HUES48 (cell line): ENCODE results near the gene KAZALD1.

ENCODE experiments used
- H3K27ac ChIP-seq: one replicate; pipeline ENCODE4 v1.7.0; 2013; ENCODE audit warnings: low read depth, low read length, inconsistent platforms
- H3K27me3 ChIP-seq: 2 replicates; pipeline ENCODE4 v1.6.1; 2013; ENCODE audit warnings: mild to moderate bottlenecking, low read length; ENCODE audit not compliant: control insufficient read depth, insufficient read depth
- H3K36me3 ChIP-seq: 2 replicates; pipeline ENCODE4 v1.6.1; 2013; ENCODE audit warnings: low read length; ENCODE audit not compliant: control insufficient read depth, insufficient read depth
- H3K4me1 ChIP-seq: 2 replicates; pipeline ENCODE4 v1.6.1; 2013; ENCODE audit warnings: mild to moderate bottlenecking, low read length; ENCODE audit not compliant: control insufficient read depth, insufficient read depth
- H3K4me3 ChIP-seq: 2 replicates; pipeline ENCODE4 v1.5.1; 2013; ENCODE audit warnings: mild to moderate bottlenecking, low read depth, low read length
- H3K9ac ChIP-seq: 2 replicates; pipeline ENCODE4 v1.6.1; 2013; ENCODE audit warnings: mild to moderate bottlenecking, low read depth, low read length, moderate library complexity
- H3K9me3 ChIP-seq: 2 replicates; pipeline ENCODE4 v1.6.1; 2013; ENCODE audit warnings: low read length; ENCODE audit not compliant: control insufficient read depth, insufficient read depth

The KAZALD1 gene

DNA sequence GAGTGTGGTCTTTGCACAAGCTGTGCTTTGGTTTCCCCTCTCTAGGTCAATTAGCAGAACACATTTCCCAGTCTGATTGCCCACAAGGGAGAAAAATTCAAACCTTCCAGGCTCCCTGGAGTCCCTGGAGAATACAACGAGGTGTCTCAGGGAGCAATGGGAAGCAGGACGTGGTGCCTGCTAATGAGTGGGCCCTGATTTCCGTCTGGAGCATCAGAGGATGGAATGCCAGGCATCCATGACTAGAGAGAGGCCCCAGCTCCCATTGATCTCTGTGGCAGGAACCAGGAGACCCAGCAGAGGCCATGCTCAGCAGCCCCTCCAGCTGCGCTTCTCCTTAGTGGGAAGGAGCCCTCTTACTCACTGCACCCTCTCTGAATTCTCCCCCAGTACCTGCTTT is 36.1 kb downstream of the KAZALD1 start:
- Histone ChIP-seq H3K4me1 (peaks cover 2% of the 10 kb centered on the region; the same call in 1 of the 2 replicates), H3K27ac (no peak overlapping the region), H3K9ac (no peak overlapping the region), H3K9me3 (no peaks in the 10 kb centered on the region), H3K4me3 (no peak overlapping the region), H3K27me3 (peaks cover 40% of the 10 kb centered on the region), H3K36me3 (no peaks in the 10 kb centered on the region)

DNA sequence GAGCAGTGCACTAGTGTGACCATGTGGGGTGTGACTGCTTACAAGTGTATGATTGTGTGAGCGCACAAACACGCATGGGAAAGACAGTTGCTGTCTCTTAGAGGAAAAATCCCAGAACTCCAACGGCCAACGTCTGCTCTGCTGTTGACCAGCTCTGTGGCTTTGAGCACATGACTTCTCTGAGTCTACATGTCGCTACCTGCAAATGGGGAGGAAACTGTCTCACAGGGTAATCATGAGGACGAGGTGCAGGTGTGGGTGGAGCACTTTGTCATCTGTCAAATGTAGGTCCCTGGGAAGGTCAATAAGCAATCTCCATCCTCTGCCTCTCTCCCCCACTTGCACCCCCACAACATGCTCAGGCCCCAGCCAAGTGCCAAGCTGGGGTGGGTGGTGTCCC is 38.1 kb downstream of the KAZALD1 start:
- no peak overlapping the region for H3K4me3 ChIP-seq
- no peak overlapping the region for H3K9ac ChIP-seq
- peaks cover 42% of the 10 kb centered on the region for H3K27me3 ChIP-seq
- H3K27ac ChIP-seq, result no peak overlapping the region
- H3K36me3 ChIP-seq, result no peaks in the 10 kb centered on the region
- H3K9me3 ChIP-seq, result no peaks in the 10 kb centered on the region
- H3K4me1 ChIP-seq, result 0 out of 2 replicates have a peak, but pooled peaks cover 2% of the 10 kb centered on the region

DNA sequence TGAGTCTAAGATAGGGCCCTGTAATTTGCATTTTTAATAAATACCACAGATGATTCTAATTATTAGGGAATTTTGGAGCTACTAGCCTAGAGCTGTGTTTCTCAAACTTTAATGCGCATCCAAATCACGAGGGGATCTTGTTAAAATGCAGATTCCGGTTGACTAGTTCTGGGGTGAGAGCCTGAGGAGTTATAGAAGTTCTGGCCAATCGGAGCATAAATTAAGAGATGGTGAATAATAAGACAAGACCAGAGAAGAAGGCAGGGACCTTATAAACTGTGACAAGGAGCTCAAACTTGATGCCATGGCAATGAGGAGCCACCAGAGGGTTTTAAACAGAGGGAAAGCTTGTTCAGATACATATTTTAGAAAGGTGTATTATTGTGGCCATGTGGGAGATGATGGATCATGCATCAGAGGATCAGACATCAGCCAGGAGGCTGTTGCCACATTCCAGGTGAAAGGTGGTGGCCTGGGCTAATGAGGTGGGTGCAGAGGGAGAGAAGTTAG is 39.6 kb downstream of the KAZALD1 start:
- Histone ChIP-seq H3K4me1 (no peaks in the 10 kb centered on the region), H3K4me3 (no peak overlapping the region), H3K36me3 (no peaks in the 10 kb centered on the region), H3K9me3 (no peaks in the 10 kb centered on the region), H3K27ac (no peak overlapping the region), H3K9ac (no peak overlapping the region), H3K27me3 (peaks cover 35% of the 10 kb centered on the region)

DNA sequence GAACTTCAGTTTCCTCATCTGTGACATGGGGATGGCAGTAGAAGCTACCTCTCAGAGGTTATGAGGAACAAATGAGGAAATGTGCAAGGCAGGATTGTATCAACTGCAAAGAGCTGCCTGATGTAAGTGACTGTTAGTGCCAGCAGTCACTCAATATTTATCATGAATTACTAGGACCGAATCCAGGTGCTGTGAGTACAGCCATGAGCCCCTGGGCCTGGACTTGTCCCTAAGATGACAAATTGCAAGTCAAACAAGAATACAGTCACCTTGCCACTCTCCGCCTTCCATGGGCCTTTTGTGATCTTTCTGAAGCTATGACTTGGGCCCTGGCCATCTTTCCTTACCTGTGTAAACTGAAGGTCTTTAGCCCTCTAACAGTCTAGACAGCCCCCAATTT is 41.6 kb downstream of the KAZALD1 start:
- H3K9me3 ChIP-seq, result no peaks in the 10 kb centered on the region

DNA sequence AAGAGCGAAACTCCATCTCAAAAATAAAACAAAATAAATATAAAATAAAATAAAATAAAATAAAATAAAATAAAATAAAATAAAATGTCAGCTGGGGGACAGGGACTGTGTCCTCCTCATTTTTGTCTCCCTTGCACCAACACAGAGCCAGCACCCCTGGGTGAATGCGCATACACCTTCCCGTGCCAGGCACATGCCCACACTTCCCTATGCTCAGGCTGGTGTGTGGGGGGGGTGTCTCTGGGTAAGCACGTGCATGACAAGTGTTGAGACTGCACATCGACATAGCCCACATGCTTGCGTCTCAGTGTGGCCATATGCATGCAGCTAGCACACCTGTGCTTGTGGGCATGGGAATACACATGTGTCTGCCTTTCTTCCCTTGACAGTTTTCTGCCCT is 44.6 kb downstream of the KAZALD1 start:
- no peak overlapping the region for H3K4me3 ChIP-seq
- H3K27ac ChIP-seq, result no peak overlapping the region
- H3K9me3 ChIP-seq, result no peaks in the 10 kb centered on the region
- H3K4me1 ChIP-seq, result no peaks in the 10 kb centered on the region
- peaks cover 14% of the 10 kb centered on the region for H3K27me3 ChIP-seq
- H3K9ac ChIP-seq, result no peak overlapping the region
- H3K36me3 ChIP-seq, result no peaks in the 10 kb centered on the region

More for the DNA sequence above, 41.6 kb downstream of the KAZALD1 start:
- Histone ChIP-seq H3K36me3 (no peaks in the 10 kb centered on the region), H3K4me1 (no peaks in the 10 kb centered on the region), H3K27ac (no peak overlapping the region), H3K27me3 (peaks cover 29% of the 10 kb centered on the region), H3K4me3 (no peak overlapping the region), H3K9ac (no peak overlapping the region)

DNA sequence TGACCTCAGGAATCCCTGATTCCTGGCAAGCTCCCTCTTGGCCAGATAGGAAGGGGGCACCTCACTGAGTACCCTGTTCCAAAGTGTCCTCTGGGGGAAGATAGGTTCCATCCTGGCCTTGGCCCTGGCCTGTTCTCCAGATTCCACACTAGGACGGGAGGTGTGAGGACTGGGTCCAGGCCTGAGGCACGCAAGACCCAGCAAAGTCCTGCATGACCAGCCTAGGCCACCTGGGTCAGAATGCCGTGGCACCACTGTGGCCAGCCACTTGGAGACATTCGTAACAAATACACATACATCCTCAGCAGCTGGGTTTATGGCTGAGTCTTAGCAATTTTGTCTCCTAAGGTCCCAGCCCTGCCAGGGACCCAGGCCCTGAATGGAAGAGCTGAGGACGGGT is 46.0 kb downstream of the KAZALD1 start:
- H3K9ac ChIP-seq, result no peak overlapping the region
- no peaks in the 10 kb centered on the region for H3K4me1 ChIP-seq
- H3K27me3 ChIP-seq, result peaks cover 14% of the 10 kb centered on the region
- no peak overlapping the region for H3K4me3 ChIP-seq
- no peaks in the 10 kb centered on the region for H3K36me3 ChIP-seq
- no peak overlapping the region for H3K27ac ChIP-seq
- no peaks in the 10 kb centered on the region for H3K9me3 ChIP-seq

DNA sequence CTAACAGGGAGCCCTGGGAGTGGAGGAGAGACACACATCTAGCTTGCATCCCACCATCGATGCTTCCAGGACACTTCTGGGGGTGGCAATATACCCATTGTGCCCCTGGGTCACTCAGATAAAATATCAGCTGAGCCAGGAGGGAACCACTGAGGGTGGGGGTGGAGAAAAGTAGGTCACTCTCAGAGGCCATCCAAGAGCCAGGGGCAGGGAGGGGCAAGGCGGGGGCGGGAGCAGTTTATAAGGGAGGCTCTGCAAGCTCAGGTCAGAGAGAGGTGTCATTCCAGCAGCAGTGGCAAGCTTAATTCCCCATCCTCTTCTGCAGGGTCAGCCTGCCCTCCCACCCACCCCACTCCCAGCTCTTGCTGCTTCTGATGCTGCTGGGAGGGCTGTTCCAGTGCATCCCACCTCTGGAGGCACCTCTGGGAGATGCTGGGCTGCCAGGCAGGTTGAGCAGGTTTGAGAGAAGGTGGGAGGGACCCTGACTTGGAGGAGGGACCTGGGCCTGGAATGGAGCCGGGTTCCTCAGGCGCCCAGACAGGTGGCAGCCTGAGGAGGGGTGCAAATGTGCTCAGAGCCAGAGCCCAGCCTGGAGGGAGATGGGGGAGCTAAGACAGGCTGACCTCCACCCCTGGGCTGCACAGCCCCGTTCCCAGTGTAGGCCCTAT is 49.2 kb downstream of the KAZALD1 start:
- no peaks in the 10 kb centered on the region for H3K4me1 ChIP-seq
- no peak overlapping the region for H3K27ac ChIP-seq
- no peaks in the 10 kb centered on the region for H3K9me3 ChIP-seq
- peaks cover 21% of the 10 kb centered on the region for H3K27me3 ChIP-seq
- H3K36me3 ChIP-seq, result no peaks in the 10 kb centered on the region
- no peak overlapping the region for H3K9ac ChIP-seq
- no peak overlapping the region for H3K4me3 ChIP-seq

DNA sequence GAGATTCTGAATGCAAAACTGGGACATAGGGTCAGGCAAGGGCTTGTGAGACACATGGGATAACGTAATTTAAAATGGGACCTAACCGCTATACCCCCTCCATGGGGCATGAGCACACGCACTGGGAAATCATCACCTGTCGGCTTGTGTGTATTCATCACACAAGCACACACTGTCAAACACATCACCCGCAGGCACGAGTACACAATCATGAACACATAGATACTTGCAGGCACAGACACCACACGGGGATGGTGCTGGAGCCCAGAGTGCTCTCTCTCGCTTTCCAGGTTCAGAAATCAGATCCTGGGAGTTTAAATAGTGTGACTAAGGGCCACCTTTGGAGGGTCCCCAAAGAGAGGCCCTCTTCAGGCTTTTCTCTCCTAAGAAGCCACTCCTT is 49.8 kb downstream of the KAZALD1 start:
- Histone ChIP-seq H3K4me3 (no peak overlapping the region), H3K27ac (no peak overlapping the region), H3K27me3 (peaks cover 27% of the 10 kb centered on the region), H3K4me1 (no peaks in the 10 kb centered on the region), H3K9me3 (no peaks in the 10 kb centered on the region), H3K36me3 (no peaks in the 10 kb centered on the region), H3K9ac (no peak overlapping the region)

DNA sequence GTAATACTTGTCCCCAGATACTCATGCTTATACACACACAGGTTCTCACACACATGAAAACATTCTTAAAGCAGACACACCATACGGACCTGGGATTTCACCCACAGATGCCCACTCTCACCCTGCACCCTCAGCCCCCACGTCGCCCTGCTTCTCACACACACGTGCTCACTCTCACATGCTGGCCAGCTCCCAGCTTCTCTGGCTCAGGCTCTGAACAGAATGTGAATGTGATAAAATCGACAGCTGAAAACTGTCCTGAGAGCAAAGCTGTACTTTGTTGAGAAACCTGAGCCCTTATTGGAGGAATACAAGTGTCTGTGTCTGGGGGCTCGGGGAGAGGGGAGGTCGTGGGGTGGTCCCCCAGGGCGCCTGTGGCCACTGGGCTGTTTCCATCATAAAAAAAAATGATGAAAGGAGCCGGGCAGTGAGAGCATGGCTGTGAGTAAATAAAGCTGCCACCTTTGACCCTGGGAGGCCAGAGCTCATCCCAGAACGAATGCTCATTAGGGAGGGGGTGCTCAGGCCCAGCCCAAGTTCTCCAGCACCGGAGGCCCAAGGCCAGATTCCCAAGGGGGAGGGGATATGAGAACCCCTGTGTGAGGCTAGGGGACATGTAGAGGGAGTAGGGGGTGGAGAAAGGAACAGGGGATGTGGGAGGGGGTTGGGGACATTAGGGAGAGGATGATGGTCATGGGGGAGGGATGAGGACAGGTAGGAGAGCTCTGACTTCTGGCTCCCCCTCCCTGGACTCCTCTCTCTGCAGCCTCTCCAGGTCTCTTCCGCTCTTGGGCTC is 51.2 kb downstream of the KAZALD1 start:
- Histone ChIP-seq H3K9ac (no peak overlapping the region), H3K9me3 (no peaks in the 10 kb centered on the region), H3K27ac (no peak overlapping the region), H3K4me3 (no peak overlapping the region), H3K27me3 (peaks cover 34% of the 10 kb centered on the region), H3K4me1 (no peaks in the 10 kb centered on the region), H3K36me3 (no peaks in the 10 kb centered on the region)

DNA sequence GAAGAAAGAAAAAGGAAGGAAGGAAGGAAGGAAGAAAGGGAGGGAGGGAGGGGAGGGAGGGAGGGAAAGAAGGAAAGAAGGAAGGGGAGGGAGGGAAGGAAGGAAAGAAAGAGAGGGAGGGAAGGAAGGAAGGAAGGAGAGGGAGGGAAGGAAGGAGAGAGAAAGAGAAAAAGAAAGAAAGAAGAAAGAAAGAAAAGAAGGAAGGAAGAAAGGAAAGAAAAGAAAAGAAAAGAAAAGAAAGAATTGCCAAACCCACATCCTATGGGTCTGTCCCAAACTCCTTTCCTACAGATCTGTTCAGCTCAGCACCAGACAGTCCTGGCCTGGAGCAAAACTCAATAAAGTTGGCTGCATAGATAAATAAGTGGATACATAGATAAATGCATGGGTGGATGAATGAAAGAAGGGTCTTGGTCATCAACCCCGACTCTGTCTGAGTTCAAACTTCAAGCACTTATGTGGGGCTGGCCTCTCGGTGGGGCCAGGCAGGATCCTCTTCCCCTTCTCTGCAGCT is 52.2 kb downstream of the KAZALD1 start:
- H3K9ac ChIP-seq, result no peak overlapping the region
- no peaks in the 10 kb centered on the region for H3K9me3 ChIP-seq
- no peak overlapping the region for H3K4me3 ChIP-seq
- no peak overlapping the region for H3K27ac ChIP-seq
- H3K4me1 ChIP-seq, result no peaks in the 10 kb centered on the region
- no peaks in the 10 kb centered on the region for H3K36me3 ChIP-seq
- peaks cover 44% of the 10 kb centered on the region for H3K27me3 ChIP-seq

DNA sequence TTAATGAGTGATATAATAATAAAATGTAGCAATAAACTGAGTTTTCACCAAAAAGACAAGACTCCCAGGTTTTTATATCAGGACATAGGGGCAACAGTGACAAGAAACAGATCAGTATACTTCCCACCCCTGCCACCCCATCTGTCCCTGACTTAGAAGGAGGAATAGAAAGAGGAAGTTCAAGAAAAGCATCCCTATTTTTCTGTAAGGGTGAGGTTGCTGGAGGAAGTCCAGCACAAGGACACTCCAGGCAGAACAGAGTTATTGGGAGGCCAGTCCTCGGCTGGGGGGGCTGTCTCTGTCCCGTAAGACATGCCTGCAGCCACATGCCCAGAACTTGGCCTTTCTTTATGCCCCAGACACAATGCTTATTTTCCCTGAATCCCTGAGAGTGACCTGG is 52.9 kb downstream of the KAZALD1 start:
- Histone ChIP-seq H3K4me3 (no peak overlapping the region), H3K9me3 (no peaks in the 10 kb centered on the region), H3K9ac (no peak overlapping the region), H3K4me1 (no peaks in the 10 kb centered on the region), H3K27ac (no peak overlapping the region), H3K36me3 (no peaks in the 10 kb centered on the region), H3K27me3 (peaks cover 51% of the 10 kb centered on the region)
